OCI-LY3 (cell line): ENCODE results near the gene MCC.

Source experiments
- H2AFZ ChIP-seq: fragments of 200-600, 300-600 bp; shearing (Covaris generic); 2 replicates; pipeline ENCODE4 v1.6.0; 2014; ENCODE audit warnings: antibody characterized with exemption, low read depth, low read length
- H3K27ac ChIP-seq: fragments of 200-600, 300-600 bp; sonication (generic); 2 replicates; pipeline ENCODE4 v1.5.1; 2014; ENCODE audit warnings: mild to moderate bottlenecking, low read length, moderate library complexity, mixed read lengths
- H3K27me3 ChIP-seq: fragments of 200-600, 300-600 bp; sonication (generic); 2 replicates; pipeline ENCODE4 v1.6.1; 2014; ENCODE audit warnings: low read depth, low read length, mixed read lengths
- H3K36me3 ChIP-seq: fragments of 200-600, 300-600 bp; sonication (generic); replicated peaks from 2 replicates; pipeline ENCODE3; 2014; ENCODE audit warnings: low read depth, low read length, mixed read lengths
- H3K4me1 ChIP-seq: fragments of 300-600, 200-600 bp; sonication (generic); 2 replicates; pipeline ENCODE4 v1.6.1; 2014; ENCODE audit warnings: low read length, mixed read lengths
- H3K4me2 ChIP-seq: fragments of 200-600, 300-600 bp; sonication (generic); 2 replicates; pipeline ENCODE4 v1.6.1; 2014; ENCODE audit warnings: low read length, mixed read lengths
- H3K4me3 ChIP-seq: fragments of 300-600, 200-600 bp; sonication (generic); 2 replicates; pipeline ENCODE4 v1.5.1; 2014; ENCODE audit warnings: antibody characterized with exemption, mild to moderate bottlenecking, low read length, moderate library complexity
- H3K79me2 ChIP-seq: fragments of 300-600, 200-600 bp; shearing (Covaris generic); 2 replicates; pipeline ENCODE4 v1.6.1; 2014; ENCODE audit warnings: mild to moderate bottlenecking, low read length, mixed read lengths
- H3K9ac ChIP-seq: fragments of 300-600, 200-600 bp; shearing (Covaris generic); 2 replicates; pipeline ENCODE4 v1.6.0; 2014; ENCODE audit warnings: mild to moderate bottlenecking, low read length, moderate library complexity
- H3K9me3 ChIP-seq: fragments of 200-600, 300-600 bp; shearing (Covaris generic); 2 replicates; pipeline ENCODE4 v1.6.1; 2014; ENCODE audit warnings: low read length, mixed read lengths; ENCODE audit not compliant: insufficient read depth
- H4K20me1 ChIP-seq: fragments of 200-600, 300-600 bp; sonication (generic); 2 replicates; pipeline ENCODE4 v1.6.1; 2016; ENCODE audit warnings: low read length, mixed read lengths; ENCODE audit not compliant: insufficient read depth
- CTCF ChIP-seq: fragments of 200-600, 300-600 bp; sonication (generic); IDR thresholded peaks from 2 replicates; pipeline ENCODE4 v1.5.1; 2014; ENCODE audit warnings: antibody characterized with exemption, low read length, low read depth
- EZH2phosphoT487 ChIP-seq: fragments of 200-600 bp; shearing (Covaris generic); IDR thresholded peaks from 2 replicates; pipeline ENCODE4 v1.6.1; 2018; ENCODE audit warnings: antibody characterized with exemption, mixed run types, low read depth

The MCC gene

GRCh38 chr5:113005454-113005853, 482.8 kb downstream of the MCC start:
- Histone ChIP-seq H3K36me3 (peaks cover 32% of the 10 kb centered on the region), H3K9ac (no peak overlapping the region), H3K9me3 (no peaks in the 10 kb centered on the region), H2AFZ (no peak overlapping the region), H3K4me1 (no peaks in the 10 kb centered on the region), H3K4me2 (no peak overlapping the region), H3K79me2 (no peaks in the 10 kb centered on the region), H4K20me1 (no peaks in the 10 kb centered on the region), H3K27me3 (no peaks in the 10 kb centered on the region), H3K27ac (no peak overlapping the region), H3K4me3 (no peak overlapping the region)
- no peak for TF ChIP-seq CTCF
- no peak for TF ChIP-seq EZH2phosphoT487

GRCh38 chr5:113003763-113004162, 484.5 kb downstream of the MCC start:
- no peaks in the 10 kb centered on the region for H3K9me3 ChIP-seq
- no peaks in the 10 kb centered on the region for H4K20me1 ChIP-seq
- no peak overlapping the region for H3K4me3 ChIP-seq
- no peaks in the 10 kb centered on the region for H3K4me1 ChIP-seq
- H3K9ac ChIP-seq: no peak overlapping the region
- peaks cover 3% of the 10 kb centered on the region; the same call in 1 of the 2 replicates for H3K79me2 ChIP-seq
- H3K4me2 ChIP-seq: no peak overlapping the region
- no peak overlapping the region for H2AFZ ChIP-seq
- no peaks in the 10 kb centered on the region for H3K27me3 ChIP-seq
- no peak for TF ChIP-seq CTCF
- no peak for TF ChIP-seq EZH2phosphoT487
- peaks cover 30% of the 10 kb centered on the region for H3K36me3 ChIP-seq
- no peak overlapping the region for H3K27ac ChIP-seq

- Histone ChIP-seq H3K36me3 (peaks cover 26% of the 10 kb centered on the region), H3K4me2 (no peak overlapping the region), H3K9ac (no peak overlapping the region), H3K4me1 (no peaks in the 10 kb centered on the region), H2AFZ (no peak overlapping the region), H3K79me2 (peaks cover 16% of the 10 kb centered on the region), H3K4me3 (no peak overlapping the region), H4K20me1 (no peaks in the 10 kb centered on the region), H3K27ac (no peak overlapping the region), H3K27me3 (no peaks in the 10 kb centered on the region), H3K9me3 (no peaks in the 10 kb centered on the region)
- TF ChIP-seq CTCF (no peak), EZH2phosphoT487 (no peak)
These were observed 485.8 kb downstream of the MCC start for GRCh38 chr5:113002423-113002822.

GRCh38 chr5:113000466-113000865, 487.8 kb downstream of the MCC start:
- H3K36me3 ChIP-seq: peaks cover 34% of the 10 kb centered on the region
- H3K4me1 ChIP-seq: peaks cover 3% of the 10 kb centered on the region; the same call in 1 of the 2 replicates
- no peak overlapping the region for H3K4me3 ChIP-seq
- no peak for TF ChIP-seq EZH2phosphoT487
- no peak for TF ChIP-seq CTCF
- H3K79me2 ChIP-seq: peaks cover 30% of the 10 kb centered on the region
- H3K27ac ChIP-seq: no peak overlapping the region
- no peaks in the 10 kb centered on the region for H3K9me3 ChIP-seq
- H2AFZ ChIP-seq: no peak overlapping the region
- H4K20me1 ChIP-seq: peaks cover 16% of the 10 kb centered on the region
- no peaks in the 10 kb centered on the region for H3K27me3 ChIP-seq
- H3K9ac ChIP-seq: no peak overlapping the region
- H3K4me2 ChIP-seq: no peak overlapping the region
